Posterior vena cava (tissue), 2 donors: ENCODE measurements around the gene ENSA. TPM values are rescaled to one million over a fixed set of nuclear protein-coding genes. Genes with fewer than 3 reads are reported as not detected.
"Not testable (repeated sequence)": the region's sequence is repeated elsewhere in the genome, so short reads cannot be mapped to it uniquely, and the experiment has no call there.

ENCODE experiments used
- DNase-seq: peaks from one replicate; pipeline ENCODE4 v3.0.0-alpha.2; 2020; ENCODE audit warnings: low spot score
- intact Hi-C, 2 donors: fragments of 100-400 bp; cut with DNase I; formaldehyde crosslinking; loops; one replicate each; pipeline versions ENCODE4 v1.14.1 to v1.14.2; 2022 to 2023
- long read RNA-seq, 2 donors: library from polyadenylated mRNA; unstranded; transcript quantifications; one replicate each; pipeline ENCODE4 v2.0.0, GENCODE V29; 2020 to 2021
- total RNA-seq, 2 donors: library from RNA; stranded (reverse); fragmentation: NEBNext Ultra II Directional; extraction: Animal tissue kit (Norgen Biotek cat#: 25700); gene quantifications; one replicate each; pipeline ENCODE4 v1.2.1, GENCODE V29; 2021
- donor health status: DM: yes; HTN: yes; CAD: no.
- donor health status: DM: yes; HTN: yes; CAD: no.

The ENSA gene, protein sequence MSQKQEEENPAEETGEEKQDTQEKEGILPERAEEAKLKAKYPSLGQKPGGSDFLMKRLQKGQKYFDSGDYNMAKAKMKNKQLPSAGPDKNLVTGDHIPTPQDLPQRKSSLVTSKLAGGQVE
- 100 to 1,000 TPM; 149 to 156 TPM for total RNA-seq
- long read RNA-seq, donor 1, transcript ENSA-208 (4 exons, 2,085 nt), result minor isoform, 6 of 30 reads
- long read RNA-seq, donor 1, transcript ENSA-201 (3 exons, 2,818 nt), result major isoform, 16 of 30 reads
- long read RNA-seq, donor 1, partial matches to known transcripts, result 0 of 30 reads
- long read RNA-seq, donor 1, other reads (novel, unspliced or antisense), result 7 of 30 reads
- long read RNA-seq, donor 2, transcript ENSA-208 (4 exons, 2,085 nt), result major isoform, 60 of 83 reads
- long read RNA-seq, donor 2, transcript ENSA-201 (3 exons, 2,818 nt), result minor isoform, 16 of 83 reads
- long read RNA-seq, donor 2, partial matches to known transcripts, result 0 of 83 reads
- long read RNA-seq, donor 2, other reads (novel, unspliced or antisense), result 1 of 83 reads

DNA sequence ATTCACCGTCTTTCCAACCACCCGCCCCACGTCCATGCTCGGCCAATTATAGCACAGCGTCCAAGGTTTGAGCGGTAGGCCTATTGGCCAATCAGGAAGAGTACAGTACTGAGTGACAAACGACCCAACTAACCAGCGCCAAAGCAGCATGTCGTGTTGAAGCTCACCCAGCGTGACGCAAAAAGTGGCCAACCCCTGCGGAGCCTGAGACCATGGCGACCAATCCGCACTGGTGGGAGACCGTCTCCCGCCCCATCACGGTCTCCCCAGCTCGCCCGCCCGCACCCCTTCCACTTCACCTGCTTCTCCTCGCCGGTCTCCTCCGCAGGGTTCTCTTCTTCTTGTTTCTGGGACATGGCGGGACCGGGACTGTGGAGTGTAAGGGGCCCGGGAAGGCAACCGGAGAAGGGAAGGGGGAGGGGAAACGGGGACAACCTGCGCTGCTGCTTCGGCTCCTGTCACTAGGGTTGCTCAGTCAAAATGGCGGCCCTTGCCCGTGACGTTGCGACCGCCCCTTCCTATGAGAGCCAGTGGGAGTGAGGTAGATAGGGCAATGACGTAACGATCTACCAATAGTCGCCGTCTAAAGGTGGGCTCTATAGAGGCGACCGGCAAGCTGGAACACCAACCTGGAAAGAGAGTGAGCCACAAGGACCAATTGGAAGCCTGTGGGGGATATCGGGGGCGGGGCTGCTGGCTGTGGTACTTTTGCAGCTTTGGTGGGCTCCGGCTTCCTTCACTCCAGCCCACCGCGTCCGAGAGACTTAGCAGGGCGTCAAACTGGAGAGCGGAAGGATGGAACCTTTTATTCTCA is at the start of gene ENSA:
TSS of gene ENSA (minus strand) at position 498 of the 814 bp plus-strand sequence. CDS start at position 356, 142 bp downstream.
- intact Hi-C loops, result no loop called here
- DNase-seq, result peak; percentile 99

GRCh38 chr1:150678988-150679387 is 49.6 kb upstream of the ENSA start:
- intact Hi-C loops, result no loop called here
- no peak for DNase-seq

GRCh38 chr1:150674881-150675280 is 45.5 kb upstream of the ENSA start:
- intact Hi-C loops, result no loop called here
- DNase-seq, result no peak

GRCh38 chr1:150663321-150663720 is 33.9 kb upstream of the ENSA start:
- DNase-seq, result no peak
- intact Hi-C loops, result no loop called here

- no peak for DNase-seq
- intact Hi-C loops, result no loop called here
These were observed 33.4 kb upstream of the ENSA start for GRCh38 chr1:150662811-150663210.

DNA sequence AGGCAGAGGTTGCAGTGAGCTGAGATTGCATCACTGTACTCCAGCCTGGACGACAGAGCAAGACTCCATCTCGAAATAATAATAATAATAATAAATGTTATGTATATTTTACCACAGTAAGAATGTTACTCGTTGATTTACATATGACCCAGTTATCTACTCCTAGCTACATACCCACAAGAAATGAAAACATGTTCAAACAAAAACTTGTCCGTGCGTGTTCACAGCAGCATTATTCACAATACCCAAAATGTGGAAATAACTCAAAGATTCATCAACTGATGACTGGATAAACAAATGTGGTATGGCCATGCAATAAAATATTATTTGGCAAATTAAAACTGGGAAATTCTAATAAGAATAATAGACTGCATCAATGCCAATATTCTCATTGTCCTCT is 31.7 kb upstream of the ENSA start:
- no peak for DNase-seq
- intact Hi-C loops, result no loop called here

DNA sequence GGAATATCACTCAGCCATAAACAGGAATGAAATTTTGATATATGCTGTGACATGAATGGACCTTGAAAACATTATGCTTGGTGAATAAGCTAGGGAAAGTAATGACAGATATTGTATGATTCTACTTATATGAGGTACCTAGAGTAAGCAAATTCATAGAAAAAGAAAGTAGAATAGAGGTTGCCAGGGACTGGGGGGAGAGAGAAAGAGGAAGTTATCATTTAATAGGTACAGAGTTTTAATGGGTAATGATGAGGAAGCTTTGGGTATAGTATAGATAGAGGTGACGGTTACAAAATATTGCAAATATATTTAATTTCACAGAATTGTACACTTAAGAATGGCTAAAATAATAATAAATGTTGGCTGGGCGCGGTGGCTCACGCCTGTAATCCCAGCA is 31.2 kb upstream of the ENSA start:
- intact Hi-C loops, result no loop called here
- no peak for DNase-seq

DNA sequence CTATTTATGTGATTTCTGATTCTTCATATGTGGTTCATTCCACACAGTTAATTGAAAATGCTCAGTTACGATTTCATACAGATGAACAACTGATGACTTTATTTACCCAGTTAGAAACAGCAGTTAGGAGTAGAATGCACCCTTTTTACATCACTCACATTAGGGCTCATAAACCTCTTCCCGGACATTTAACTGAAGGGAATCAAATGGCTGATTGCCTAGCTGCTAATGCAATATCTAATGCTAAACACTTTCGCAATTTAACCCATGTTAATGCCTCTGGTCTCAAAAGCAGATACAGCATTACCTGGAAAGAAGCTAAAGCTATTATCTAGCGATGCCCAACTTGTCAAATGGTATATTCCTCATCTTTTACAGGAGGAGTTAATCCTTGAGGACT is 27.7 kb upstream of the ENSA start:
- intact Hi-C loops, result not testable (repeated sequence)

GRCh38 chr1:150654635-150655034 is 25.2 kb upstream of the ENSA start:
- DNase-seq, intact Hi-C loops: not testable (repeated sequence)

More for the DNA sequence above, 27.7 kb upstream of the ENSA start:
- not testable (repeated sequence) for DNase-seq

- intact Hi-C loops, result no loop called here
- DNase-seq, result no peak
These were observed 20.8 kb upstream of the ENSA start for GRCh38 chr1:150650193-150650592.

GRCh38 chr1:150649441-150650075 is 20.1 kb upstream of the ENSA start:
- intact Hi-C loops, result no loop called here
- DNase-seq, result no peak

GRCh38 chr1:150642296-150642695 is 12.9 kb upstream of the ENSA start:
- no peak for DNase-seq
- intact Hi-C loops, result no loop called here

DNA sequence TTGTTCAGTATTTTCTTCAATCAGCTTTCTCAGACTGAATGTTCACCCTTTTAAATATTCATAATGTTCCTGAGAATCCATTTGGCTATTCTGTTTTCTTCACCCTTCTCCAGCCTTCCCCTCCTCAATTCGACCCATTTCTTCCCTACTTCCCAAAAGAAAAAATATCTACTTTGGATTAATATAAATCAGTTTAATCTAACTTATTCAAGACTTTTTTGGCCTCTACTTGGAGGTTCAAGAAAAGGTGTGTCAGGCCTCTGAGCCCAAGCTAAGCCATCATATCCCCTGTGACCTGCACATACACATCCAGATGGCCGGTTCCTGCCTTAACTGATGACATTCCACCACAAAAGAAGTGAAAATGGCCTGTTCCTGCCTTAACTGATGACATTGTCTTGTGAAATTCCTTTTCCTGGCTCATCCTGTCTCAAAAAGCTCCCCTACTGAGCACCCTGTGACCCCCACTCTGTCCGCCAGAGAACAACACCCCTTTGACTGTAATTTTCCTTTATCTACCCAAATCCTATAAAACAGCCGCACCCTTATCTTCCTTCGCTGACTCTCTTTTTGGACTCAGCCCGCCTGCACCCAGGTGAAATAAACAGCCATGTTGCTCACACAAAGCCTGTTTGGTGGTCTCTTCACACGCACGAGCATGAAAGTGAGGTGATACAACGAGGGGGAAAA is 11.9 kb upstream of the ENSA start:
- intact Hi-C loops, DNase-seq: not testable (repeated sequence)

DNA sequence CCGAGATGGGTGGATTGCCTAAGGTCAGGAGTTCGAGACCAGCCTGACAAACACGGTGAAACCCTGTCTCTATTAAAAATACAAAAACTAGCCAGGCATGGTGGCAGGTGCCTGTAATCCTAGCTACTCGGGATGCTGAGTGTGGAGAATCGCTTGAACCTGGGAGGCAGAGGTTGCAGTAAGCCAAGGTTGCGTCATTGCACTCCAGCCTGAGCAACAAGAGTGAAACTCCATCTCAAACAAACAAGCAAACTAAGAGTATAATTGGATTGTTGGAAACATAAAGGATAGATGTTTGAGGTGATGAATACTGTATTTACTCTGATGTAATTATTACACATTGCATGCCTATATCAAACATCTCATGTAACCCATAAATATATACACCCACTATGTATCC is 9.0 kb upstream of the ENSA start:
- intact Hi-C loops, DNase-seq: not testable (repeated sequence)

DNA sequence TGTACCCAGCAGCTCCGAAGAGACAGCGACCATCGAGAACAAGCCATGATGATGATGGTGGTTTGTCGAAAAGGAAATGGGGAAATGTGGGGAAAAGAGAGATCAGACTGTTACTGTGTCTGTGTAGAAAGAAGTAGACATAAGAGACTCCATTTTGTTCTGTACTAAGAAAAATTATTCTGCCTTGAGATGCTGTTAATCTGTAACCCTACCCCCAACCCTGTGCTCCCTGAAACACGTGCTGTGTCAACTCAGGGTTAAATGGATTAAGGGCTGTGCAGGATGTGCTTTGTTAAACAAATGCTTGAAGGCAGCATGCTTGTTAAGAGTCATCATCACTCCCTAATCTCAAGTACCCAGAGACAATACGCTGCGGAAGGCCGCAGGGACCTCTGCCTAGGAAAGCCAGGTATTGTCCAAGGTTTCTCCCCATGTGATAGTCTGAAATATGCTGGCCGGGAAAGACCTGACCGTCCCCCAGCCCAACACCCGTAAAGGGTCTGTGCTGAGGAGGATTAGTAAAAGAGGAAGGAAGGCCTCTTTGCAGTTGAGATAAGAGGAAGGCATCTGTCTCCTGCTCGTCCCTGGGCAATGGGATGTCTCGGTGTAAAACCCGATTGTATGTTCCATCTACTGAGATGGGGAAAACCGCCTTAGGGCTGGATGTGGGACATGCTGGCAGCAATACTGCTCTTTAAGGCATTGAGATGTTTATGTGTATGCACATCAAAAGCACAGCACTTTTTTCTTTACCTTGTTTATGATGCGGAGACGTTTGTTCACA is 5.6 kb upstream of the ENSA start:
- intact Hi-C loops, DNase-seq: not testable (repeated sequence)

GRCh38 chr1:150628766-150629114 is 672 bp downstream of the ENSA start:
- no peak for DNase-seq
- intact Hi-C loops, result no loop called here

- no peak for DNase-seq
- intact Hi-C loops, result no loop called here
These were observed 1.5 kb downstream of the ENSA start for GRCh38 chr1:150627826-150628410.

DNA sequence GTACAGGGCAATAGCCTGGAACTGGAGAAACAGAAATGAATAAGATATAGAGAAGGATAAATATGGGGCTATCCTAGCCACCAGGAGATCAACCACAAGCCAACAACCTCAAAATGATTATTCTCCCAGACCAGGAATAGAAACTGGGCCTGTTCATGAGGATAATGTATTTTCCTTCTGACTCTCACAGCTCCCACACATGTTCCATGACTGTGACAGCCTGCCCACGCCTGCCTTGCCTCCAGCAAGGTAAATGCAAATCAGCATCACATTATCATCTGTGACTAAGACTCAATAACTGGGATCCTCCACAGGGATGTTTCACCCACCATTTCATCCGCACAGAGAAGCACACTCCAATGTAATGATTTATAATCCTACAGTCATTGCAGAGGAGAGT is 3.3 kb downstream of the ENSA start:
- DNase-seq, result no peak
- intact Hi-C loops, result no loop called here
